Iris pigment epithelial cell (primary cell): Measurements from ENCODE around the gene MIS12.

Experiments
- DNase-seq: peaks from one replicate; pipeline ENCODE4 v3.0.0-alpha.2; 2011; ENCODE audit warnings: low read depth

Gene MIS12

DNA sequence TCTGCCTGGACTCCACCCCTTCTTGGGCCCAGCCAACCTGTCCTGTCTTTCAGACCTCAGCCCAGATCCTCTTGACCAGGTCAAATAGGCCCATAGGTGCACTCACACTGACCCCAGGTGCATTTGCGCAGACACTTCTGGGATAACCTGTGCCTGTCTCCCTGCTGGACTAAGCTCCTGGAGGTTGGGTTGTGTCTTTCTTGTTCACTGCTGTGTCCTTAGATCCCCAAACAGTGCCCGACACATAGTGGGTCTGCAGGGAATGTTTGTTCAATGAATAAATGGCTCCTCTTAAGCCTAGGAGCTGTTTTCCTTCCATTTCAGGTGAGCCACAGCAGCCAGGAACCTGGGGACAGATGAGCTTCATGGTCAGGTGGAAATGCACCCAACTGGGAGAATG, 49.1 kb downstream of the MIS12 start:
- DNase-seq, result no peak

DNA sequence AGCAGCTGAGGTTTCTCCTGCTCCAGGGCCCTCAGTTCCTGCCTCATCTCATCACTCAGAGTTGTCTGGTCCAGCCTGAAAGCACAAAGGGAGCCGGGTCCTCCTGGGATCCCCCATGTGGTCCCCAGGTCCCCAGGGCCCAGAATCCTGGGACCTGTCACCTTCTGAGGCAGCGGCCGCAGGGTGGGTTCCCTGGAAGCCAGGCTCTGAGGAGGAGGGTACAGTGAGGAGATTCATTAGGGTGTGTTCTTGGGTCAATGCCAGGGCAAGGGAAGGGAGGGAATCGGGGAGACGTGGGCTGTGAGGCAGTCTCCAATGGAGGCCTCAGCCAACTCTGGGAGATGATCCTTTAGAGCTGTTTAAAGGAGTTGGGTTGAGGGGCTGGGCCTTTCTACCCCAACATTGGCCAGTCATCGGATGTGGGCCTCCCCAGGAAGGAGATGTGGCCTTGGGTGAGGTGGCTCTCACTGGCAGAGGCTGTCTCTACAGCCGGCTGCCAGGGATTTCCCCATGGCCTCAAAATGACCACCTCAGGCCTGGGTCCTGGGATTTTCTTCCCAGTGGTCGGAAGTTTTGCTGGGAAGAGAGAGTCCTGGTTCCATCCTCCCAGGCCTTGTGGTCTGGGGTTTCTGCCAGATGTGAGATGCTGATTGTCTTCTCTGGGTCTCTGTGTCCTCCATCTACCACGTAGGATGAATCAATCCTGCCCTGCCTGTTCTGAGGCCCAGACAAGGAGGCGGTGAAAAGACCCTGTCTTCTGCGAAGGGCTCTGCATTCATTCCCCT, 50.7 kb downstream of the MIS12 start:
- peak; percentile 9 for DNase-seq

DNA sequence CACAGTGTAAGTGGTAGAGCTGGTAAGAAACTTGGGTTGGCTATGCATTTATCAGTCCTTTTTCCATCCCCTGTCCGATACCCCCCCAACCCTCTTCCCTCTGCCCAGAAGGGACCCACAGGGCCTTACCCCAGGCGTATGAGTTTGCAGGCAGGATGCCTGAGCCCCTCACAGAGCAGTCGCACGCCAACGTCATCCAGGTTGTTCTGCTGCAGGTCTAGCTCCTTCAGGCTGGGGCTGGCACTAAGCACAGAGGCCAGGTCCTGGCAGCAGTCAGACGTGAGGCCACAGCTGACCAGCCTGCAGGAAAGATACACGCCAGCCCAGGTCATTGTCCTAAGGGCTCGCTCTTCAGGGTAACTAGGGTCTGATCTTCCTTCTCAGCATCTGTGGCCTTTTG, 52.9 kb downstream of the MIS12 start:
- no peak for DNase-seq

DNA sequence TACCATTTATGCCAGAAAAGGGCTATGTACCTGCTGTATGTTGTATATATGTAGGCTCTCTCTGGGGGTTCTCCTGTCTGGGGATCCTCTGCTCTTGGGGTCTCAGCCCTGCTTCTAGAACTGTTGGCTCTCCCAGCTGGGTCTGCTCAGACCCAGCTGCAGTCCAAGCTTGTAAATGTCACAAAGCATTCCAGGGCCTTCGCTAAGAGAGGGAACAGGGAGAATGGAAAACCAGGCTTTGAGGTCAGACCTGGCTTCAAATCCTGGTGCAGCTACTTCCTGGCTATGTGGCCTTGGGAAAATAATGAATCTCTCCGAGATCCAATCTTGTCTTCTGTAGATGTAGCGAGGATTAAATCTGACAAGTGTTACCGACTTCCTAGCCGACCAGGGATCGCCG, 54.0 kb downstream of the MIS12 start:
- no peak for DNase-seq
